Measurements from ENCODE around the gene ADISSP.

The ADISSP gene

GRCh38 chr20:3767427-3768341 lies at the start of gene ADISSP:
ADISSP (minus strand) TSS chr20:3767753; CDS start chr20:3760100, 7,653 bp downstream.
- no peak for TF ChIP-seq JUND (IDR thresholded peaks at IDR 0.05; ENCODE audit: low read depth)
- in situ Hi-C loops (cut with HindIII; ENCODE audit: low pct_unique_long_range_greater_than_20kb, low sequenced_read_pairs) = no loop called here
- DNase-seq (ENCODE audit: low read depth in 1 of 2, low spot score in 1 of 2) = peak; percentile 98

GRCh38 chr20:3815703-3816315 lies 48.3 kb upstream of the ADISSP start:
- DNase-seq (ENCODE audit: low read depth in 1 of 2, low spot score in 1 of 2) = no peak
- in situ Hi-C loops (cut with HindIII; ENCODE audit: low pct_unique_long_range_greater_than_20kb, low sequenced_read_pairs) = no loop called here
- TF ChIP-seq JUND (IDR thresholded peaks at IDR 0.05; ENCODE audit: low read depth) = no peak

- no peak for DNase-seq (ENCODE audit: low read depth in 1 of 2, low spot score in 1 of 2)
- in situ Hi-C loops (cut with HindIII; ENCODE audit: low pct_unique_long_range_greater_than_20kb, low sequenced_read_pairs) = no loop called here
- TF ChIP-seq JUND (IDR thresholded peaks at IDR 0.05; ENCODE audit: low read depth) = no peak
Measured at GRCh38 chr20:3814928-3815495, 47.5 kb upstream of the ADISSP start.

- no peak for TF ChIP-seq JUND (IDR thresholded peaks at IDR 0.05; ENCODE audit: low read depth)
- DNase-seq (ENCODE audit: low read depth in 1 of 2, low spot score in 1 of 2) = no peak
- in situ Hi-C loops (cut with HindIII; ENCODE audit: low pct_unique_long_range_greater_than_20kb, low sequenced_read_pairs) = no loop called here
Measured at GRCh38 chr20:3813848-3814581, 46.5 kb upstream of the ADISSP start.

- DNase-seq (ENCODE audit: low read depth in 1 of 2, low spot score in 1 of 2) = no peak
- in situ Hi-C loops (cut with HindIII; ENCODE audit: low pct_unique_long_range_greater_than_20kb, low sequenced_read_pairs) = no loop called here
- TF ChIP-seq JUND (IDR thresholded peaks at IDR 0.05; ENCODE audit: low read depth) = no peak
Measured at GRCh38 chr20:3812975-3813847, 45.7 kb upstream of the ADISSP start.

GRCh38 chr20:3812259-3812681 lies 44.7 kb upstream of the ADISSP start:
- TF ChIP-seq JUND (IDR thresholded peaks at IDR 0.05; ENCODE audit: low read depth) = no peak
- in situ Hi-C loops (cut with HindIII; ENCODE audit: low pct_unique_long_range_greater_than_20kb, low sequenced_read_pairs) = no loop called here
- DNase-seq (ENCODE audit: low read depth in 1 of 2, low spot score in 1 of 2) = no peak

- in situ Hi-C loops (cut with HindIII; ENCODE audit: low pct_unique_long_range_greater_than_20kb, low sequenced_read_pairs) = no loop called here
- peak; percentile 88 for TF ChIP-seq JUND (IDR thresholded peaks at IDR 0.05; ENCODE audit: low read depth)
- peak; percentile 61 to 90 for DNase-seq (ENCODE audit: low read depth in 1 of 2, low spot score in 1 of 2)
Measured at GRCh38 chr20:3811467-3812258, 44.1 kb upstream of the ADISSP start.

- no peak for DNase-seq (ENCODE audit: low read depth in 1 of 2, low spot score in 1 of 2)
- no peak for TF ChIP-seq JUND (IDR thresholded peaks at IDR 0.05; ENCODE audit: low read depth)
- in situ Hi-C loops (cut with HindIII; ENCODE audit: low pct_unique_long_range_greater_than_20kb, low sequenced_read_pairs) = no loop called here
Measured at GRCh38 chr20:3808544-3808943, 41.0 kb upstream of the ADISSP start.

GRCh38 chr20:3804781-3805180 lies 37.2 kb upstream of the ADISSP start:
- TF ChIP-seq JUND (IDR thresholded peaks at IDR 0.05; ENCODE audit: low read depth) = no peak
- in situ Hi-C loops (cut with HindIII; ENCODE audit: low pct_unique_long_range_greater_than_20kb, low sequenced_read_pairs) = no loop called here
- no peak for DNase-seq (ENCODE audit: low read depth in 1 of 2, low spot score in 1 of 2)

GRCh38 chr20:3804254-3804751 lies 36.8 kb upstream of the ADISSP start:
- no peak for DNase-seq (ENCODE audit: low read depth in 1 of 2, low spot score in 1 of 2)
- TF ChIP-seq JUND (IDR thresholded peaks at IDR 0.05; ENCODE audit: low read depth) = no peak
- in situ Hi-C loops (cut with HindIII; ENCODE audit: low pct_unique_long_range_greater_than_20kb, low sequenced_read_pairs) = no loop called here

GRCh38 chr20:3803854-3804253 lies 36.3 kb upstream of the ADISSP start:
- TF ChIP-seq JUND (IDR thresholded peaks at IDR 0.05; ENCODE audit: low read depth) = no peak
- in situ Hi-C loops (cut with HindIII; ENCODE audit: low pct_unique_long_range_greater_than_20kb, low sequenced_read_pairs) = no loop called here
- no peak for DNase-seq (ENCODE audit: low read depth in 1 of 2, low spot score in 1 of 2)

All from T47D (cell line).